ENCODE measurements around the gene ADAM12. TPM values are rescaled to one million over a fixed set of nuclear protein-coding genes. Genes with fewer than 3 reads are reported as not detected.

The ADAM12 gene
- total and polyA plus RNA-seq, 9 of the 15 experiments (the other 6 are each of a cell fraction or from before 2014, with no cell fraction given): not detected

- intact Hi-C loops (cut with micrococcal nuclease): no loop called here
- CTCF ChIA-PET (ENCODE audit: low intra/inter-chr PET ratio): no interaction called here
Measured at GRCh38 chr10:126336801-126337200, 51.5 kb downstream of the ADAM12 start.

More at GRCh38 chr10:126336801-126337200, 51.5 kb downstream of the ADAM12 start:
- H3K9me3 ChIP-seq (replicated peaks; ENCODE audit: control insufficient read depth, insufficient read depth, low read depth, low read length): no peaks in the 10 kb centered on the region
- no peaks in the 10 kb centered on the region for H3K4me1 ChIP-seq (replicated peaks in 1 of 2; ENCODE audit: control insufficient read depth in 2 of 2, insufficient read depth in 2 of 2, low read length in 2 of 2)
- in situ Hi-C loops (cut with MboI): no loop called here
- TF ChIP-seq ZNF253 (CRISPR knock-in tag; conservative IDR thresholded peaks at IDR 0.05) (no peak), SAFB2 (IDR thresholded peaks at IDR 0.05; ENCODE audit: borderline replicate concordance, low read depth, low read length, severe bottlenecking) (no peak), MXD1 (CRISPR knock-in tag; IDR thresholded peaks at IDR 0.05; ENCODE audit: borderline replicate concordance, poor library complexity, severe bottlenecking) (no peak), GTF2B (IDR thresholded peaks at IDR 0.05; ENCODE audit: extremely low read depth, insufficient read length) (no peak), CTCF (IDR thresholded peaks at IDR 0.05 in 2 of 3, conservative IDR thresholded peaks at IDR 0.05 in 1 of 3; ENCODE audit: insufficient read depth in 2 of 3, low read depth in 1 of 3, low read length in 3 of 3) (no peak), PKNOX1 (IDR thresholded peaks at IDR 0.05) (no peak), PHF20 (IDR thresholded peaks at IDR 0.05; ENCODE audit: partially characterized antibody) (no peak), SIX5 (IDR thresholded peaks at IDR 0.05; ENCODE audit: borderline replicate concordance in 1 of 2, insufficient read depth in 1 of 2, low read depth in 1 of 2, low read length in 2 of 2) (no peak)
- H3K27me3 ChIP-seq (ENCODE audit: control insufficient read depth in 2 of 2, insufficient read depth in 2 of 2, low read length in 2 of 2): peaks cover 0 to 4% of the 10 kb centered on the region in 2 experiments; a peak in 2 of 5 replicates
- POLR2A ChIA-PET: no interaction called here
- no peak for DNase-seq (ENCODE audit: extremely low read depth in 1 of 4, low spot score in 3 of 4)
- H3K9ac ChIP-seq (ENCODE audit: insufficient read depth in 1 of 2, low read depth in 2 of 2, low read length in 2 of 2): no peak overlapping the region
- no peak for FAIRE-seq
- no peak overlapping the region for H3K27ac ChIP-seq (ENCODE audit: extremely low read depth, low read depth, low read length)
- 2% methylated on average over 9 of the region's 9 CpGs for WGBS (ENCODE audit: insufficient coverage, low coverage, missing lambda C conversion rate)
- no peak overlapping the region for H3K4me3 ChIP-seq
- H3K36me3 ChIP-seq (ENCODE audit: control insufficient read depth, insufficient read depth, low read length): no peaks in the 10 kb centered on the region
- no peak overlapping the region for H2AFZ ChIP-seq (ENCODE audit: low read depth, low read length)
- no peaks in the 10 kb centered on the region for H3K9me1 ChIP-seq (ENCODE audit: control insufficient read depth, insufficient read depth, low read length)
- no peaks in the 10 kb centered on the region for H3K79me2 ChIP-seq (ENCODE audit: control insufficient read depth, insufficient read depth, low read length)
- ATAC-seq: no peak
- no peak overlapping the region for H3K4me2 ChIP-seq (ENCODE audit: insufficient read depth, low read length)
- H4K20me1 ChIP-seq (replicated peaks; ENCODE audit: control insufficient read depth, insufficient read depth, low read length): no peaks in the 10 kb centered on the region
- BruUV-seq (replicated peaks): no TSS peak

Data from K562 (cell line).